Spinal cord (tissue), 10 donors: Measurements from ENCODE around the gene SHFL. TPM values are rescaled to one million over a fixed set of nuclear protein-coding genes. Genes with fewer than 3 reads are reported as not detected.

Experiments
- DNase-seq, 6 donors: peaks; one replicate each; pipeline versions ENCODE4 v3.0.0 to v3.0.0-alpha.2; 2013 to 2015; ENCODE audit warnings: low spot score in 6 of 6, low read depth in 4 of 6
- H3K27ac ChIP-seq: one replicate; pipeline ENCODE4 v1.5.1; 2013; ENCODE audit warnings: low read depth, low read length, control low read depth
- H3K27me3 ChIP-seq: one replicate; pipeline ENCODE4 v1.6.1; 2013; ENCODE audit warnings: low read length; ENCODE audit not compliant: control insufficient read depth, insufficient read depth
- H3K36me3 ChIP-seq: one replicate; pipeline ENCODE4 v1.6.1; 2013; ENCODE audit warnings: low read length; ENCODE audit not compliant: control insufficient read depth, insufficient read depth
- H3K4me1 ChIP-seq: one replicate; pipeline ENCODE4 v1.6.1; 2013; ENCODE audit warnings: low read length; ENCODE audit not compliant: control insufficient read depth, insufficient read depth
- H3K4me3 ChIP-seq: one replicate; pipeline ENCODE4 v1.5.1; 2013; ENCODE audit warnings: low read depth, low read length, control low read depth
- H3K9me3 ChIP-seq: one replicate; pipeline ENCODE4 v1.6.1; 2013; ENCODE audit warnings: low read length; ENCODE audit not compliant: control insufficient read depth, insufficient read depth
- WGBS: methylation state at CpG from one replicate; pipeline ENCODE4 v1.1.5; 2013; ENCODE audit warnings: missing lambda C conversion rate; ENCODE audit not compliant: insufficient coverage; 5-methylcytosine and 5-hydroxymethylcytosine counted together
- polyA plus RNA-seq, 2 donors: library from polyadenylated mRNA; unstranded; fragments of 120-200 nt; gene quantifications; one replicate each; pipeline ENCODE4 v1.2.1, GENCODE V29; 2013; ENCODE audit not compliant: insufficient read length in 2 of 2
- total RNA-seq, 2 donors: library from RNA; depleted of rRNA in 1 of 2; stranded (reverse); fragments of 120-200 nt in 1 of 2; fragments of >200 nt in 1 of 2; gene quantifications; one replicate each; pipeline versions ENCODE4 v1.2.3 to v1.2.4, GENCODE V29; 2013 to 2014
- donor health status: healthy.

Gene SHFL
- total and polyA plus RNA-seq, 4 donors: 13.1 to 45.9 (median 35.2) TPM

- H3K4me1 ChIP-seq: peaks cover 2% of the 10 kb centered on the region
- whole genome bisulfite sequencing: 25% methylated on average over 23 of the region's 25 CpGs
- no peak overlapping the region for H3K4me3 ChIP-seq
- no peaks in the 10 kb centered on the region for H3K27me3 ChIP-seq
- DNase-seq: no peak
- no peak overlapping the region for H3K27ac ChIP-seq
- H3K9me3 ChIP-seq: no peaks in the 10 kb centered on the region
- H3K36me3 ChIP-seq: peaks cover 99% of the 10 kb centered on the region
Measured at GRCh38 chr19:10112895-10113591, 26.9 kb downstream of the SHFL start.

- Histone ChIP-seq H3K9me3 (no peaks in the 10 kb centered on the region), H3K27ac (no peak overlapping the region), H3K4me3 (no peak overlapping the region), H3K4me1 (peaks cover 6% of the 10 kb centered on the region), H3K27me3 (no peaks in the 10 kb centered on the region), H3K36me3 (peaks cover 99% of the 10 kb centered on the region)
- no peak for DNase-seq
- WGBS: 71% methylated on average over 19 of the region's 19 CpGs
Measured at GRCh38 chr19:10113592-10113963, 27.5 kb downstream of the SHFL start.

- 91% methylated on average over 43 of the region's 43 CpGs for WGBS
- no peak overlapping the region for H3K4me3 ChIP-seq
Measured at GRCh38 chr19:10113964-10114650, 28.0 kb downstream of the SHFL start.

GRCh38 chr19:10114651-10115391 lies 28.7 kb downstream of the SHFL start:
- H3K36me3 ChIP-seq: peaks cover 95% of the 10 kb centered on the region
- peaks cover 15% of the 10 kb centered on the region for H3K4me1 ChIP-seq
- H3K27ac ChIP-seq: no peak overlapping the region
- 77% methylated on average over 21 of the region's 26 CpGs for WGBS
- H3K9me3 ChIP-seq: no peaks in the 10 kb centered on the region
- H3K4me3 ChIP-seq: no peak overlapping the region
- no peak for DNase-seq
- H3K27me3 ChIP-seq: no peaks in the 10 kb centered on the region

More at GRCh38 chr19:10113964-10114650, 28.0 kb downstream of the SHFL start:
- no peaks in the 10 kb centered on the region for H3K27me3 ChIP-seq
- no peak overlapping the region for H3K27ac ChIP-seq
- H3K4me1 ChIP-seq: peaks cover 11% of the 10 kb centered on the region
- DNase-seq: no peak
- no peaks in the 10 kb centered on the region for H3K9me3 ChIP-seq
- H3K36me3 ChIP-seq: peaks cover 98% of the 10 kb centered on the region

- no peaks in the 10 kb centered on the region for H3K9me3 ChIP-seq
Measured at GRCh38 chr19:10115392-10116084, 29.4 kb downstream of the SHFL start.

GRCh38 chr19:10116085-10116865 lies 30.2 kb downstream of the SHFL start:
- no peaks in the 10 kb centered on the region for H3K27me3 ChIP-seq
- 92% methylated on average over 35 of the region's 35 CpGs for WGBS
- no peak overlapping the region for H3K27ac ChIP-seq
- H3K4me1 ChIP-seq: peaks cover 19% of the 10 kb centered on the region
- no peak for DNase-seq
- peaks cover 80% of the 10 kb centered on the region for H3K36me3 ChIP-seq
- H3K4me3 ChIP-seq: no peak overlapping the region
- no peaks in the 10 kb centered on the region for H3K9me3 ChIP-seq

More at GRCh38 chr19:10115392-10116084, 29.4 kb downstream of the SHFL start:
- Histone ChIP-seq H3K36me3 (peaks cover 88% of the 10 kb centered on the region), H3K27ac (no peak overlapping the region), H3K4me1 (peaks cover 19% of the 10 kb centered on the region), H3K27me3 (no peaks in the 10 kb centered on the region), H3K4me3 (no peak overlapping the region)
- no peak for DNase-seq
- 90% methylated on average over 44 of the region's 45 CpGs for WGBS

DNA sequence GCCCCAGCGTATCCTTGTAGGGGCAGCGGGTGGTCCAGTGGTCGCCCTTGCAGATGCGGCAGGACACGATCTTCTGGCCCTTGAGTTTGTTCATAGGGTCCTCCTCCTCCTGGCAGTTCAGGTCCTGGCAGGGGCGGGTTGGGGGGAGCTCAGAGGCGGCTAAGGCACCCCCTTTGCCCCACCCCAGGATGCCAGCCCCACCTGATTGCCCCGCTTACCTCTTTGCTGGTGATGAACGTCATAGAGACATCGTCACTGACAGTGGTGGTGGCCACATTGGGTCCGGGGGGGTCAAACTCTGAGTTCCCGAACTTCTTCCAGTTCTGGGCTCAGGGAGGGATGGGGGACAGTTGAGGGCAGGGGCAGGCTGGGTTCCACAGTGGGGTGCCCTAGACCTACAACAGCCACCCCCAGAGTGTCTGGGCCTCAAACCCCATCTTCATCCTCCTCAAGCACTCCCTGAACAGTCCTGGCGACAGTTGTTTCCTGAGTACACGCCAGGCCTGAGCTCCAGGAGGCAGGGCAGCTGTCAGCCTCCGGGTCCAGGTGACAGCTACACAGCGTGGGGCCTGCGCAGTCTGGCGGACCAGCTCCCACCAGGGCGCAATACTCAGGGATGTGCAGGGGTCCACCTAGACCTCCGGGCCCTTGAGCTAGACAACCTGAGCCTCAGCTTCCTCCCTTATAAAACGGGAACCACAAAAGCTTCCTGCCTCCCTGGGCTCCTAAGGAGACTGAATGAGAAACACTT lies 30.9 kb downstream of the SHFL start:
- no peaks in the 10 kb centered on the region for H3K9me3 ChIP-seq
- peaks cover 72% of the 10 kb centered on the region for H3K36me3 ChIP-seq
- DNase-seq: no peak
- 96% methylated on average over 15 of the region's 21 CpGs for WGBS
- peaks cover 19% of the 10 kb centered on the region for H3K4me1 ChIP-seq
- no peak overlapping the region for H3K27ac ChIP-seq
- no peak overlapping the region for H3K4me3 ChIP-seq
- no peaks in the 10 kb centered on the region for H3K27me3 ChIP-seq

DNA sequence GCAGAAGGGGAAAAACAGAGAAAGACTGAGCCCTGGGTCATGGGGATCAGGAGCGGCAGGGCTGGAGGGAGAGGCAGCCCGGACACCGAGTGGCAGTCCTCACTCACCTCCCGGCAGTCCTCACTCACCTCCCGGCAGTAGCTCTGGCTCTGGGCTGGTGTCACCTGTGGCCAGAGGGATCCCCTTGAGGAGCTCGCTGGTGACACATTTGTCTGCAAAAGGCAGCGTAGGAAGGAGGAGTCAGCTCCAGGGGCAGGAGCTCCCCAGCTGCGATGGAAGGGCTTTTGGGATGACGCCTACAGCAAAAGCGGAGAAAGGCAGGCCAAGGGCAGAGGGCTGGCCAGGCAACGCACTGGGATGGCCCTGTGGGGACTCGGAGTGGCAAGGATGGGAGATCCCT lies 32.8 kb downstream of the SHFL start:
- Histone ChIP-seq H3K9me3 (no peaks in the 10 kb centered on the region), H3K36me3 (peaks cover 54% of the 10 kb centered on the region), H3K27ac (no peak overlapping the region), H3K27me3 (no peaks in the 10 kb centered on the region), H3K4me1 (peaks cover 16% of the 10 kb centered on the region), H3K4me3 (peak overlapping the region; percentile 92)
- DNase-seq: no peak
- WGBS: 59% methylated on average over 12 of the region's 12 CpGs
